ENCODE data around the gene SLC51A.

SLC51A gene

GRCh38 chr3:196251918-196252317, 35.6 kb downstream of the SLC51A start:
- no peak for TF ChIP-seq REST (IDR thresholded peaks at IDR 0.05; ENCODE audit: low read depth)
- no peak for TF ChIP-seq USF1 (IDR thresholded peaks at IDR 0.05)
- no peak for TF ChIP-seq TAF1 (IDR thresholded peaks at IDR 0.05; ENCODE audit: low read depth)
- no peak for TF ChIP-seq MAX (IDR thresholded peaks at IDR 0.05)
- no peak for TF ChIP-seq FOXM1 (IDR thresholded peaks at IDR 0.05; ENCODE audit: borderline replicate concordance, low read depth)
- TF ChIP-seq TEAD4 (IDR thresholded peaks at IDR 0.05): no peak
- TF ChIP-seq YY1 (IDR thresholded peaks at IDR 0.05; ENCODE audit: low read depth): no peak
- no peak for TF ChIP-seq RAD21 (IDR thresholded peaks at IDR 0.05; ENCODE audit: low read depth)
- no peak for TF ChIP-seq CREB1 (IDR thresholded peaks at IDR 0.05; ENCODE audit: low read depth)
- TF ChIP-seq NFIC (IDR thresholded peaks at IDR 0.05): no peak
- no peak for TF ChIP-seq CEBPB (IDR thresholded peaks at IDR 0.05)
- TF ChIP-seq ZBTB7A (IDR thresholded peaks at IDR 0.05; ENCODE audit: low read depth): no peak
- no peak for TF ChIP-seq TCF12 (IDR thresholded peaks at IDR 0.05; ENCODE audit: low read depth)

- TF ChIP-seq CEBPB (IDR thresholded peaks at IDR 0.05) (no peak), EGR1 (IDR thresholded peaks at IDR 0.05) (no peak), REST (IDR thresholded peaks at IDR 0.05; ENCODE audit: low read depth) (no peak), ZBTB7A (IDR thresholded peaks at IDR 0.05; ENCODE audit: low read depth) (no peak), TAF1 (IDR thresholded peaks at IDR 0.05; ENCODE audit: low read depth) (no peak), USF1 (IDR thresholded peaks at IDR 0.05) (no peak), RAD21 (IDR thresholded peaks at IDR 0.05; ENCODE audit: low read depth) (no peak), EP300 (IDR thresholded peaks at IDR 0.05; ENCODE audit: borderline replicate concordance) (no peak)
Observed at GRCh38 chr3:196254376-196255283, 38.3 kb downstream of the SLC51A start.

- TF ChIP-seq NFIC (IDR thresholded peaks at IDR 0.05): no peak
- TF ChIP-seq FOXM1 (IDR thresholded peaks at IDR 0.05; ENCODE audit: borderline replicate concordance, low read depth): no peak
- no peak for TF ChIP-seq EP300 (IDR thresholded peaks at IDR 0.05; ENCODE audit: borderline replicate concordance)
- TF ChIP-seq USF1 (IDR thresholded peaks at IDR 0.05): no peak
- TF ChIP-seq ZBTB7A (IDR thresholded peaks at IDR 0.05; ENCODE audit: low read depth): no peak
Observed at GRCh38 chr3:196255776-196256175, 39.4 kb downstream of the SLC51A start.

- TF ChIP-seq NFIC (IDR thresholded peaks at IDR 0.05): no peak
- TF ChIP-seq REST (IDR thresholded peaks at IDR 0.05; ENCODE audit: low read depth): no peak
- no peak for TF ChIP-seq TCF12 (IDR thresholded peaks at IDR 0.05; ENCODE audit: low read depth)
- TF ChIP-seq MAX (IDR thresholded peaks at IDR 0.05): no peak
- TF ChIP-seq TAF1 (IDR thresholded peaks at IDR 0.05; ENCODE audit: low read depth): no peak
- no peak for TF ChIP-seq RAD21 (IDR thresholded peaks at IDR 0.05; ENCODE audit: low read depth)
- TF ChIP-seq YY1 (IDR thresholded peaks at IDR 0.05; ENCODE audit: low read depth): no peak
- no peak for TF ChIP-seq ZBTB7A (IDR thresholded peaks at IDR 0.05; ENCODE audit: low read depth)
Observed at GRCh38 chr3:196260784-196261183, 44.5 kb downstream of the SLC51A start.

Data from Ishikawa (cell line).